IPS DF 4.7 (cell line): ENCODE results near the gene TIPARP.

Experiments used
- DNase-seq: peaks from one replicate; pipeline ENCODE4 v3.0.0-alpha.2; 2013; ENCODE audit warnings: low spot score; ENCODE audit errors: extremely low read depth

Gene TIPARP

DNA sequence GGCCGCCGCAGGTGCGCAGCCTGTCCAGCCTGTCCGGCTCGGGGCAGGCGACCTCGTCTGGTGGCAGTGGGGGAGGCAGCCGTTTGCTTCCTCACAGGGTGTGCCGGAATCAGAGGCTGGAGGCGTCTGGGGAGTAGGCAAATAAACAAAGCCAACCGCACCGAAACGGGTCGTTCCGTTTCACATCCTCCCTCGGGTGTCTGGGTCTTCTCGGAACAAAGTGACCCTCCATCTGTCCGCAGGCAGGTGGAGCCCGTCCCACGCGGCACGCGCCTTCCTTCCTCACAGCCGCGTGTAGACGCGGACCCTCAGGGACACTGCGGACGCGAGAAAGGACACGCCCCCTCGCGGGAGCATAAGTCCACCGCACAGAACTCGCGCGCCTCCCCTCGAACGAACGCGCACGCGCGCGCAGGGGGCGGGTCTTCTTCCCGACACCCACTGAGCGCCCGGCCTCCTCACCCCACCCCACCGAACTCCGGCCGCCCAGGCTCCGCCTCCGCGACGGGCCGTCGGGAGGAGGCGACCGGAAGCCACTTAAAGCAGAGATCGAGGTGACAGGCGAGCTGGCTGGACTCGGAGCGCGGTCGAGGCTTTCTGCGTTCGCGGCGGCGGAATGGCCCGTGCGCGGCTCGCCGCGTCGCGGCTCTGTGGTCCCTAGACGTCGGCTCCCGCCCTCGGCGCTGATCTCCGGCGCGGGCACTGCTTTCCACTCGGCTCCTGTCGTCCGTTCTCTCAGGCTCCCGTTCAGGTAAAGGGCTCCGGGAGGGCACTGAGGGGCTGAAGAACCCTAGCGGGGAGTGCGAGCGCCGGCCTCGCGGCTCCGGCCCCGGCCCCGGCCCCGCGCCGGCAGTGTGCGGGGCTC lies at the start of gene TIPARP:
Gene TIPARP, plus strand, starts transcription at position 545 of the 865 bp plus-strand sequence. CDS start 3,108 bp downstream, outside the sequence.
- DNase-seq = peak; percentile 60

DNA sequence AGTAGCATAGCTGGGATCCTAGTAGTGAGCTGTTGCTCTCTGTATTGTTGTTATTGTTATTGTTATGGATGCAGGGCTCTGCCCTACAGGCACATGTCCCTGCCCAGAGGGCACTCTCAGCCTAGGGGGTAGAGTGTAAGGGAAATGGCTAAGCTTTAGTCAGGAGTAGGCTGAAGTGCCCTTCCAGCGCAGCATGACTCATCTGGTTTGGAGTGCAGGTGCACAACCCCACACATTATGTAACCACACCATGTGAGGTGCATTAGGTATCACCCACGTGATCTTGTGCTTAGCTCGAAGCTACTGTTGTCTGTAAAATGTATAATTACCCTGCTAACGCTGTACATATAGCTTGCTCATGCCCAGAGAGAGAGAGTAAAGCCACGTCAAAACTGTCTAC lies 48.3 kb upstream of the TIPARP start:
- no peak for DNase-seq

DNA sequence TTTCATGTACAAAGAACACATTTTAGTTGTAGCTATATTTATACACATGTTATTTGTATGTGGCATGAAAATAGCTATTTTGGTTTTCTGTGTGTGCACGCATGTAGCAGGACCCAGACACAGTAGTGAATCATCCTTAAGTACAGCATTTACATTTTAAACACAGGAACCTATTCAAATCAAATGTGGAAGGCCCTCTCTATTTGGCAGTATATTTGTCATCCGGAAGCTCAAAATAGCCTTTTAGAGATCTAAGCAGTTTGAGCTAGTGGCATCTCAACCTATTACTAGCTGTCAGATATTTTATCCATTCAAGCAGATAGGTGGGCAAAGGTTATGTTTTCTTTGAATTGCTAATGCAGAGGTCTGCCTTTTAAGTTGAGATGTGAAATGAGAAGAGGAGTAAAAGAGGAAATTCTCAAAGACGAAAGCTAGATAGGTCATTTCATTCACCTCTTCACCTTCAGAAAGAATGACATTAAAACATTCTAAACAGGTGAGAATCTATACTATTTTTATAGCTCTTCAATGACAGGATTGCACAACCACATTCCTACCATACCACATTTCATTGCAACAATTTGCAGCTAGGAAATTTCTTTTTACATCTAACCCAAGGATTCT lies 46.3 kb upstream of the TIPARP start:
- no peak for DNase-seq

DNA sequence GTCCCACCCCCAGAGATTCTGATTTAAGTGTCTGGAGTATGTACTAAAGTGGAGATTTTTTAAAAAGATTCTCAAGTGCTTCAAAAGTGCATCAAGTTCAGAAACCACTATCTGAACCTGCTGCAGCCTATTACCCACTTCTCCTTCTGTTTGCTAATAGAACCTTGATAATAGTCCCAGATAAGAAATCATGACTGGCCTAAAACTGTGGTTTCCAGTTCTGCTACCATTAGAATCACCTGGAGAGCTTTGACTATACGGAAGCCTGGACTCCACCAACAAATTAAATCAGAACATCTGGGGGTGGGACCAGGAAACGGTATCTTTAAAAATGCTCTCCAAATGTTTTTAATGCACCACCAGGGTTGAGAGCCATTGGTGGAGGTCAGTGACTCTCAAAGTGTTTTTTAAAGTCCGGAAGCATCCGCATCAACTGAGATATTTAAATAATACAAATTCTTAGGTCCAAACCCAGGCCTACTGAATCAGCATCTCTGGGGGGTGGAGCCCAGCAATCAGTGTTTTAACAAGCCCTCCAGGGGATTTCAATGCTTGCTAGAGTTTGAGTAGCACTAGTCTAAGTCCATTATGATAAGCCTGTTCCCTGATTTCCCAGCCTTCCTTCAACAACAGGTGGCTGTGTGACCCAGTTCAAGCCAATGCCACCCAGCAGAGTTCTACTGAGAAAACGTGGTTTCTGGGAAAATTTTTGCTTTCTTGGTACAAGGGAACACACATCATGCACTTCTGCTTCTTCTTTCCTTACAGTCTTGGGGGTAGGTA lies 45.4 kb upstream of the TIPARP start:
- no peak for DNase-seq

- no peak for DNase-seq
These were observed 44.2 kb upstream of the TIPARP start for GRCh38 chr3:156630081-156630772.

DNA sequence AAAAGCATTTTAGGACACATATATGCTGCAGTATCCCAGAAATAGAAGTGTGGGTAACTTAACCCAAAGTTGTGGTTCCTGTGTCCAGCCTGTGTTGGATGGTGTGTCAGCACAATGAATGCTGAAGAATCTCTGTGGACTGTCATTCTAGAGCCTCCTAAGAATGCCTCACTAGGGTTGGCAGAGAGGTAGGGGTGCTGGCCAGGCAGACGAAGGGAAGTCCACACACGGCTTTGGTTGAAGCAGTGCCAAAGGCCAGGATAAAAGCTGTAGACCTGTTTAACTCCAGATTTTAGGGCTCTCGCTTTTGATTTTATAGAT lies 43.7 kb upstream of the TIPARP start:
- DNase-seq = no peak

- no peak for DNase-seq
These were observed 43.1 kb upstream of the TIPARP start for GRCh38 chr3:156631323-156631722.

DNA sequence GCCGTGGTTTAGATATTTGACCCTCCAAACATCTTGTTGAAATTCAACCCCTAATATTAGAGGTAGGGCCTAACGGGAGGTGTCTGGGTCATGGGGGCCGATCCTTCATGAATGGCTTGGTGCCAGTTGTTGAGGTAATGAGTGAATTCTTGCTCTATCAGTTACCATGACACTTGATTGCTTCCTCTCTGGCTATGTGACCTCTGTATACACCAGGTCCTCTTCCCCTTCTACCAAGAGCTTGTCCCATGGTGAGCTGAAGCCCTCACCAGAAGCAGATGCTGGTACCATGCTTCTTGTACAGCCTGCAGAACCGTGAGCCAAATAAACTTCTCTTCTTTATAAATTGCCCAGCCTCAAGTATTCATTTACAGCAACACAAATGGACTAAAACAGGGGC lies 41.8 kb upstream of the TIPARP start:
- no peak for DNase-seq

DNA sequence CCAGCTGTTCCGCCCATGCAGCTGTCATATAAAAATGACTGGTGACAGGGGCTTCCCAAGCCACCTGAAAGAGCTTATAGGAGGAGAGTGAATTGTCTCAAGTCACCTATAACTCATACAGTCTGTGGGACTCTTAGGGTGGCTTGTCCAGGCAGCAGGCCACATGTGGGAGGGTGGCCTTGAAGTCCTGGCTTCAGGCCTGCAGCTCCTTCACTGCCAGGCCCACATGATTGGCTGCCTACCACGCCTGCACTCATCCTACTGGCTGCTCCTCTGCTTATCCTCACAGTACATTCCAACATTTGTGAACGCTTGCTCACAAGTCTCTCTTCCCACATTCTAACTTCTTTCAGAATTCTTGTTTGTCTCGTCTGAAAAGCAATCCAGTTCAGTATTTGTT lies 41.1 kb upstream of the TIPARP start:
- no peak for DNase-seq

GRCh38 chr3:156635034-156635433 lies 39.4 kb upstream of the TIPARP start:
- DNase-seq = no peak

- no peak for DNase-seq
These were observed 38.4 kb upstream of the TIPARP start for GRCh38 chr3:156635973-156636372.

DNA sequence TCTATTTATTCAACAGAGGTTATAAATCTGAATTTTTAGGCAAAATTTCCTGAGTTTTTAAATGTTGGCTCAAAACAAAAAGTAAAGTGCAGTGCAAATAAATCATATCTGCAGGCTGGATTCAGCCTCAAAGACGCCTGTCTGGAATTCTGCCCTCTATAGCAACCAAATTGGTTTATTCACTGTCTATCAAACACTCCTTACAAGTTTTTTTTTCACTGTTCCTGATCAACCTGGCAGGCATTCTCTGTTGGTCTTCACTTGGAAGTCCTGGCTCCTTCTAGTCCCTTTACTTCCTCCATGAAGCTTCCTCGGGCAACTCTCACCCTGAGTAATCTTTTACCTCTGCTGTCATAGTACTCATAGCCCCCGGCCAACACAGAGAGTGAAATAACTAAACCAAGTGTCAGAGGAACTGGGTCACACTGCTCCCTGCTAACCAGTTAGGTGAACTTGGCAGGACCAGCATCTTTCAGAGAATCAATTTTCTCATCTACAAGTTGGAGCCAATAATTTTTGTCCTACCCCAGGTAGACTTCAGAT lies 36.8 kb upstream of the TIPARP start:
- DNase-seq = no peak

GRCh38 chr3:156638271-156638670 lies 36.1 kb upstream of the TIPARP start:
- no peak for DNase-seq

GRCh38 chr3:156639414-156640023 lies 34.9 kb upstream of the TIPARP start:
- no peak for DNase-seq

DNA sequence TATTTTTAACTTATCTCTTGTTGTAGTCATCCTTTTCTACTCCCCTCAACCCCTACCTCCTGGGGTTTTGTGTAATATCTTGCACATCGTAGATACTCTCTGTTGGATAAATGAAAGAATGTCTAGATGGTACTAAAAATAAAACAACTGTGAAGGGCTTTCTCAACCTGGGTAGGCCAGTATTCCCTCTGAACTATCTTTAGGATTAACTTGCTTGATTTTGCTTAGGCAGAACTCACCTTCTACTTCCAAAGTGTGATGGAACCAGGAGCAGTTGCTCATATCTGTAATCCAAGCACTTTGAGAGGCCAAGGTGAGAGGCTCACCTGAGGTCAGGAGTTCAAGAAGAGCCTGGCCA lies 32.8 kb upstream of the TIPARP start:
- DNase-seq = no peak

GRCh38 chr3:156642750-156643728 lies 31.4 kb upstream of the TIPARP start:
- no peak for DNase-seq

DNA sequence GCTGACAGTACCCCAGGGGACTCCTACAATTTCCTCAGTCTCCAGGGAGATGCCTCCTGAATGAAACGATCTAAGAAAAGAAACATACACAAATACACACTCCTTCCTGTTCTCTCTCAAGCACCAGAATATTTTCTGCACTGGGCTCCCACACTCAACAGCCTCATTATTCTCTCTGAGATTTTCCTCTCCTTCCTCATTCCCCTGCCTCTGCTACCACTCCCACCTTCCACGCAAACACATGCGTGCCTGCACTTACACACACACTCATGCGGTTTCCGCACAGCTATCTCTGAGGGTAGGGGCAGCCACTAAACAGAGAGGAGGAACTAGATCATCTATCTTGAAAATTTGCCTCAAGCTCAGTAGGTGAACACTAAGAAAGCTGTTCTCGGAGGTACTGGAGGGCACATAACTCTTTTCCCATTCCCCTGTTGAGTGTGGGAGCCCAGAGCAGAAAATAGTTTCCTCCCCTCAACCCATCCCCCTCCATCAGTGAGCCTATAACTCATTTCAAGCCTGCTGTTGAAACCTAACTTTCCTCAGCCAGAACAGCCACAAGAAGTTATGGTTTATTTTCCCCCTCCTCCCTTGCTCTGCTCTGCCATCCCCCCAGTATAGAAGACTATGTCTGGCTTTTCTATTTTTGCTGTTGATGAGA lies 30.5 kb upstream of the TIPARP start:
- DNase-seq = no peak

DNA sequence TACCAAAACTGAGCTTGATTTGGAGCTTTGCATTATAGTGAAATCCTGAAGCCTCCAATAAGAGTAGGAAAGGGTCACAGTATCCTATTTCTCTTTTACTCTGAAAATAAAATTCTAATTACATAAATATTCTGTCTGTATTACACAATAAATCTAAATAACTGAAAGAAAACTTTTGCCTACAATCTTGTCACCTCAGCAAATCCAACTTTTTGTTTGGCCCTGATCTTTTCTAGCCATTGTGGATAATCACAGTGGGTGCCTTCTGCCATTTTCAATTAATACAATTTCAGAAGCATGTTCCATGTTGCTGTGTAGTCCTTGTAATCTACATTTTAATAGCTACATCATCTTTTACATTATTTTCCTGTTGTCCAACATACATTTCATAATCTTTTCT lies 29.4 kb upstream of the TIPARP start:
- no peak for DNase-seq

DNA sequence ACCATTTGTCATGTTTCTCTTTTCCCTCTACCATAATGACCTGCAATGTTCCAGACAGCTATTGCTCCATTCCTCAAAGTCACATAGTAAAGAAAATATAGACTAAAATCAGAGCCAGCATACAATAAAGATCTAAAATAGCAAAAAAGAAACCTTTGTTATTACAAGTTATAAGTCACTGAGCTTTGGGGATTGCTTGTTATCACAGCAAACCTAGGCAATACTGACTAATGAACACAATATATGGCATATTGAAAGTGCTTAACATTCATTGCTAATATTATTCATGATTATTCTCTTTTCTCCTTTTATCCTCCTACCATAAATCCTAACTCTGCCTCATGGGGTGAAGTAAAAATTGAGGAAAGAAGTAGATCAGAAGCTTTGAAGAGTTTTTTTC lies 27.4 kb upstream of the TIPARP start:
- no peak for DNase-seq
